ENCODE data around the gene CABLES1.
"Not testable (repeated sequence)": the region's sequence is repeated elsewhere in the genome, so short reads cannot be mapped to it uniquely, and the experiment has no call there.

Gene CABLES1

DNA sequence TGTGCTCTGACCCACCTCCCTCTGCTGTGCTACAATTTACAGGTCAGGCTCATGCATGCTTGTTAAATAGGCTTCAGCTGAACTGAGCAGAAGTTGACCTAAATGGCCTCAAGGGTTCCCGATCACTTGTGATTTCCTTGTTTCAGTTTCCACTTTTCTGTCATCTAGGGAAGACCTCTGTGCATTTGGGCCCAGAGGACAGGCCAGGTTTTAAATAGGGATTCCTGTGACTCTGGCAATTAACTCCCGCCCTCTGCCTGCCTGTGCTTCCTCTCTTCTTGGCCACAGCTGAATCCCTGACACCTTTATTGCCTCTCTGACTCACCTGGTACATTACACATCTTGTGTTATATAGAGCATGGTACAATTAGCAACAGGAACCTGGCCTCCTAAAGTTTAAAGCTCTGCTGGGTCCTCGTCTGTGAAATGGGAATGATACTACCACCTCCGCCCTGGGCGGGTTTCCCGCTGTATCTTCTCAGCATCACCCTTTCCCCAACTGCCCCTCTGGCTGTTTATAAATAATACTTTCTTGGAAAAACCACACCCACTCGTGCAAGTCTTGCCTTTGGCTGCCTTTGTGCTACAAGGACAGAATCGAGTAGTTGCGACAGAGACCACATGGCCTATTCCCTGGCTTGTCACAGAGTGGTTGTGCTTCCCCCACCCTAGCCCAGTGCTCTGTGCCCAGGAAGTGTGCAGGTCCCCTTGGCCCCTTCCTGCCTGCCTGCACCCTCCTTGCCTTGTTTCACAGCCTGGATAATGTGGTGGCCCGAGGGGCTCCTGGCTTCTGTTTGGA, 7.9 kb downstream of the CABLES1 start:
- no peak for DNase-seq

DNA sequence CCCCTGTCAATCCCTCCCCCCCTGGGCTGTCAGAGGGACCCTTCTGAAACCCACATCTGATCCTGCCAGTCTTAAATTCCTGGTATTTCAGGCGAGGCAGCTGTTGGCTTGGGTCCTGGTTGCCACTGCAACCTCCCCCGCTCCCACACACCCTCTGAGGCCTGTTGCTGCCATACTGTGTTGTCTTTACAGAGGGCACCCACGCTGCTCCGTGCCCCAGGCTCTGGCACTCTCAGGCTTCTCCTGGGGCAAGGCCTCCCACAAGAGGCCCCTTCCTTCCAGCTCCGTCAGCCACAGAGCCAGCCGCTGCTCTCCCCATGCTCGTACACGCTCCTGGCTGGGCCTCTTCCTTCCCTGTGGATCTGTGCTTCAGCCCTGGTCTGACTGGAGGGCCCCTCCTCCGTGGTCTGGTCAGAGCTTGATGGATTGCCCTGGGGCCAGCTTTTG, 8.6 kb downstream of the CABLES1 start:
- no peak for DNase-seq

DNA sequence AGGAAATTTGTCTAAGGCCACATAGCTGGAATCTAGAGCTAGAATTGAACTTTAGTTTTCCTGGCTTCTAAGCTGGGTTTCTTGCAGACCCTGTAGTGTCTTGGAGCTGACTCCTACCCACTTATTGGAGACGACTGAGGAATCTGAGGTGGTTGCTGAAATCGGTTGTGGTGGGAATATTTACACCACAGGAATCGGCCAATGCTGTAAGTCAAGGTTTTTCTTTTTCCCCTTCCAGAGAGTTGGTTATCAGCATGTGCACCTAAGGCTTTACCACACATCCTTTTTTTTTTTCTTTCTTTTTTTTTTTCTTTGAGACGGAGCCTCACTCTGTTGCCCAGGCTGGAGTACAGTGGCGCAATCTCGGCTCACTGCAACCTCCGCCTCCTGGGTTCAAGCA, 9.4 kb downstream of the CABLES1 start:
- DNase-seq, result no peak

DNA sequence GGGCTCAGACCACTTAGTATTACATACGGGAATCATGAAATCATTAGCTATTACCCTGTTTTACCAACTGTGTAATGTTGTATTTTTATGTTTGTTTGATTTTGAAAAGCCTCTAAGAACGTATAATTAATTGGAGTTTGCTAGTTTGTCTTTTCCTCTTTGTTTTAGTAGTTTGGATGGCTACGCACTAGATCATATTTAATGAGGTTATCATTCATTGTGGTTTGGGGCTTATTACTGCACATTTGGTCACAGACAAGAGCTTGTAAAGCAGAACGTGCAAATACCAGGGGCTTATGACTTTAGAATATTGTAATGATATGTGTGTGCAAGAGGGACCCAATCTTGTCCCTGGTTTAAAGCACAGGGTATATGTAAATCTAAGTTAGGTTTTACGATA, 10.3 kb downstream of the CABLES1 start:
- no peak for DNase-seq

DNA sequence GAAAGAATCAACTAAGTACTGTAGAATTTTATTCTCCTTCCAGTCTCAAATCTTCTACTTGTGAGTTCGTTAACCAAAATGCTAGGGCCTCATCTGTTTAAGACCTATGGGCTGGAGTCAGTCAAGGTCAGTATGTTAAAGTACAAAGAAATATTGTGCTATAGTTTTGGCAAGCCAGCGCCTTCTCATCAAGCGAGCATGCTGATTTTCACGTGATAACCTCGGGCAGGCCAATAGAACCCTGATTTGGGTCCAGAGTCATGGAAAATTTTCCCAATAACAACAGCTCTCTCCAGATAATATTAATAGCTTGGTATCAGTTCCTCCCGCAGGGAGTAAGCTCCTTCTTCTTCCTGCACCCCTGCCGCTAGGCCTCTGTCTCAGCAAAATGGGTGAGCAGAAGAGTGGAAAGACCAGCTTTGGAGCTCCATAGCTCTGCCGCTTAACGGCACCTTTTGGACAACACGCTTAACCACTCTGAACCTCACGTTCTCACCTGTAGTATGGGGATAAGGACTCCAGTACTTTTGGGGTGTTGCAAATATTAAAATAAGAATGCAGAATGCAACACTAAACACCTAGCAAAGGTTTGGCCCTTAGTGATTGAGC, 11.7 kb downstream of the CABLES1 start:
- no peak for DNase-seq

DNA sequence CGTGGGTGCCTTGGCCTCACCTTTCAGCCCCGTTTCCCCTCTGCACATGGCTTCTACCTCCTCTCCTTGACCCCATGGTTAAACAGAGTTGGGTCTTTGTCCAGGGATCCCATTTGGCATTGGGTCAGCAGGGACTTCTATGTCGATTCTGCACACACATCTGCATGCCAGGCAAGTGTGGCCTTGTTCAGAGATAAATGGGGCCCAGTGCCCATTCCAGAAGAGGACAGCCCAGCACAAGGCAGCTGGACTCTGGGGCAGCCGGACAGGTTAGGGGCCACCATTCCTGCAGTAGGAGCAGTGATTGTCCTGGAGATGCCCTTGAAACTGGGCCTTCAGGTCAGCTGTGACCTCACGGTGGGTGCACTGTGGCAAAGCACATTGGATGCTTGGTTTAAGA, 13.1 kb downstream of the CABLES1 start:
- no peak for DNase-seq

DNA sequence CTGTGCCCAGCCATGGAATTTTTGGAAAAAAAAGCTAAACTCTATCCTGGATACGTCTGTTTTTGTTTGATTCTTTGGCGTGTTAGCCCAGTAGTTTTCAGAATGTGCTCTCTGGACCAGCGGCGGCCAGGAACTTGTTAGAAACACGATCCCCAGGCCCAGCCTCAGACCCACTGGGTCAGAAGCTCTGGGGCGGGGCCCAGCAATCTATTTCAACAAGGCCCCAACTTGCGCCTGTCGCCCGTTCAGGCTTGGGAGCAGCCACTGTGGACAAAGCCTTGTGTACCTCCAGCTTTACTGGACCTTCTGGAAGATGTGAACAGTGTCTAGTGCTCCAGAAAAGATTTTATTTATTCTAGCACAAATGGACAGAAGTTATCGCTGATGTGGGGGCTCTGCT, 14.3 kb downstream of the CABLES1 start:
- DNase-seq, result no peak

DNA sequence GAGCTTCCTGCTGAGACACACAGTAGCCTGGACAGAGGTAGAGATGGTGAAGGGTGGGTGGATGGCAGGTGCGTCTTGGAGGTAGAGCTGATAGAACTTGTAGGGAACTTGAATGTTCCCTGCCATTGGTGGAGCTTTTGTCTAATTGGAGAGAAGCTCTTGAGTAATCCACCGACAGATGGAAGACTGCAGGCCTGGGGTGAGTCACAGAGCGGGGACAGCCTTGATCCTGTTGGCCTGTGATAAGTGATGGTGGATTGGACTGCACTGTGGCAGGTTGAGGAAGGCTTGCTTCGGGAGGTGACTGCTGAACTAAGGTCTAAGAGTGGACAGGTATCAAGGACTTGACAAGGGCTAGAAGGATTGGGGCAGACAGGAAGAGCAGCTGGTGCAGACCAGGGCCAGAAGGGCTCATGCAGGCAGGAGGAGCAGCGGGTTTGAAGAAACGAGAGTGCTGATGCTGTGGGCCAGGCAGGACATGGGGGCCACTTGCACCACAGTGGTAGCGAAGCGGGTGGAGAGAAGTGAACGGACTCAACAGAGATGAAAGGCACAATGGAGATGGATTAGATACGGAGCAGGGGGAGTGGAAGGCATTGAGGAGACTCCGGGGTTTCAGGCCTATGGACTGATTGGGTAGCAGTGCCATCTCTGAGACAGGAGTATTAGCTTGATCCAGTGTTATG, 16.3 kb downstream of the CABLES1 start:
- DNase-seq, result no peak

DNA sequence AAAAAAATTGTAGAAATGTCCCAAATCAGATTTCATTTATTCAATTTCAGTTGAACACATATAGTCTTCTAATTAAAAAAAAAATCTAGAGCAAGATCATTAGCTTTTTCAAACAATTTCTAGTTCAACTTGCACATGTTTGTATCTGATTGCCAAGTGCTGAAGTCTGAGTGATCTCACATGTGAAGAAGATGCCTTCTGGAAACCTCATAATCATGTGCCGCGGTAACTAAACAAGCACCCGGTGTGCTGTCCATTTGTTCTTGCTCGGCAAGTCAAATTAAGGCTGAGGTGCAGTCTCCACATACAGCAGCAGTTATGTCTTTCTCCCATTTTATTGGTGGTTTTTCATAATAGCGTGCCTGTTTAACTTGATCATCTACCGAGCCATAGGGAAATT, 18.7 kb downstream of the CABLES1 start:
- no peak for DNase-seq

DNA sequence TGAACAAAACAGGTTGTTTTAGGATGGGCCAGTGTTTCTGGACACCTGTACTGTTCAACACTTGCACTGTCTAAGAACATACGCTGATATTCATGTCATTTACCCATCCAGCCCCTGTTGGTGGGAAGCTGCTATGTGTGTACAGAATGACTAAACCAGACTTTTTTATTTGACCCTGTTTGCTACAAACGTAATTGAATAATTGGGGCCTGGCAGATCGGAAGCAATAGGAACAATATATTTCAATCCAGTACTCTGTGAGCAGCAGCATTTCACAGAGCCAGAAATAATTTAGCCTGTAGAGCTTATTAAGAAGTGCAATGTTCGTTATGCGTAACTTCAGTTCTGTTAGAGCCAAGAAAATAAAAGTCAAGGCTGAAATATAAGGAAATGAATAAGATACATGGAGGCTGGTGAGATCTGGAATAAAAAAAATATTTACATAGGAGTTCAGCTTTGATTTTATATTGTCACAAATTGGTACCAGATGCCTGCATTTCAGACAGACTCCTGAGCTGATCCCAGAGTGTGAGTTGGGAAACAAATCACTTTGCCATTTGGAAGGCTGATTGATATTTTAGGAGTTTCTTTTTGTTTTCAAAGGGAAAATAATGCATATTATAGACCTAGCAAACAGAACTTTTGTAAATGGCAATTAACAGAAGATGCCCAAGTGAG, 19.7 kb downstream of the CABLES1 start:
- DNase-seq, result no peak

DNA sequence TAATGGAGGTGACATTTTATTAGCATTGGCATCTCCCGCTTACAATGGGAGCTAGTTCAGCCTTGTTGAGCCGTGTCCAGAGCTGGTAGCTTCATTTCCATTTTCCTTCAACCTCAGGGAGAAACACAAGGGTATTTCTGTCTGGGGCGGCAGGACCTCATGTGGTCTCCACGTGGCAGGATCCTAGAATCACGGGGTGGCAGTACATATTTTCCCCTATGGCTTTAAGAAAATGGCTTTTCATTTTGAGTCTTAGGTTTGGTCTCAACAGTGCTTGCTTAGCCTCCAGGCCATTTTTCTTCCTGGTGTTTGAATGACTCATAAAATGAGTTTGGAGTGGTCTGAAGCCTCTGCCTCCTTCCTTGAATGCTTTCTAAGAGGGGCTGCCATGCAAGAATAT, 20.3 kb downstream of the CABLES1 start:
- no peak for DNase-seq

DNA sequence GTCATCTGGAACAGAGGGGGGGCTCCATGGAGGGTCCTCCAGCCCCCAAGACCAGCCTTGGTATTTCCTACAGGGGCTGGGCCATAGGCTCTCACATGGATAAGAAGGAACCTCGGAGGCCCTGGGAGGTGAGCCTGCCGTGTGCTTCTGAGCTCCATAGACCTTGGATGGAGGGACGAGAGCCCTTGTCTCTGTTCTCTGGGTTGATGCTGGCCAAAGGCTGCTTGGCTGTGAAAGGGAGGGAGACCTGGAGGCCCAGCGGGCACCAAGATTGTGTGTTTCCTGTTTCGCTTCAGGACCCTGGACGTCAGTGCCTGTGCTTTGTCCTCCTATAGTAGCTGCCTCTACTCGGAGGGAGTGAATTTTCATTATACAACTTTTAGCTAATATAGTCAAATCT, 20.8 kb downstream of the CABLES1 start:
- no peak for DNase-seq

DNA sequence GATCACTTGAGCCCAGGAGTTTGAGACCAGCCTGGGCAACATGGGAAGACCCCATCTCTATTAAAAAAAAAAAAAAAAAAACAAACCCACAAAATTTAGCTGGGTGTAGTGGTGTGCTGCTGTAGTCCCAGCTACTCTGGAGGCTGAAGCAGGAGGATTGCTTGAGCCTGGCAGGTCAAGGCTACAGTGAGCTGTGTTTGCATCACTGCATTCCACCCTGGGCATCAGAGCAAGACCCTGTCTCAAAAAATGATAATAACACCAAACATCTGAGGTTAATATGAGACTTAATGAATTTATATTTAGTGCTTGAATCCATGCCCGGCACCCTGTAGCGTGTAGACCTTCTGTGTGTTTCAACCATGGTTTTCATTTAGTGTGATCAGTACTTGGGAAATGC, 22.8 kb downstream of the CABLES1 start:
- DNase-seq, result no peak

DNA sequence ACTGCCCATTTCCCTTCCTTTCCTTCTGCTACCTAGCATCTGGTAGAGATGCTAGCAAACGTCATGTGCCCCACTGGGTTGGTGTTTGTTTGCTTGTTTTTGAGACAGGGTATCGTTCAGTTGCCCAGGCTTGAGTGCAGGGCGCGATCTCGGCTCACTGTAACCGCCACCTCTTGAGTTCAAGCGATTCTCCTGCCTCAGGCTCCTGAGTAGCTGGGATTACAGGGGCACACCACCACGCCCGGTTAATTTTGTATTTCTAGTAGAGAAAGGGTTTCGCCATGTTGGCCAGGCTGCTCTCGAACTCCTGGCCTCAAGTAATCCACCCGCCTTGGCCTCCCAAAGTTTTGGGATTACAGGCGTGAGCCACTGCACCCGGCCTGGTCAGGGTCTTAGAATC, 23.6 kb downstream of the CABLES1 start:
- DNase-seq, result not testable (repeated sequence)

DNA sequence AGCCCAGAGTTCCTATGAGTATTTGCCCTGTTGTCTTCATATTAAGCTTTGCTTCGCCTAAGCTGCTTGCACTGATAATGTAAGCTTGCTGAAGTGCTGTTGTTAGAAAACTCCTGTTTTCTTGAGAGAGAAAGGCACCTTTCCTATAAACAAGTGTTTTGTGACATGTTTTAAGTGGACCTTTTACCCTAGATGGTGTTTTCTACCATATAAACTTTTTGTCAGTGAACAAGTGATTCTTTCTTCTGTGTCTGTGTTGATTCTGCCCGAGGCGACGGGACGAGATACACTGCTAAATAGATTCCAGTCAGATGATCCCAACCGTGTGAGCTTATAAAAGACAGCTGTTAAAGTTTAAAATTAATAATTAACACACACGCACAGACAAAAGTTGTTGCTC, 24.1 kb downstream of the CABLES1 start:
- no peak for DNase-seq

DNA sequence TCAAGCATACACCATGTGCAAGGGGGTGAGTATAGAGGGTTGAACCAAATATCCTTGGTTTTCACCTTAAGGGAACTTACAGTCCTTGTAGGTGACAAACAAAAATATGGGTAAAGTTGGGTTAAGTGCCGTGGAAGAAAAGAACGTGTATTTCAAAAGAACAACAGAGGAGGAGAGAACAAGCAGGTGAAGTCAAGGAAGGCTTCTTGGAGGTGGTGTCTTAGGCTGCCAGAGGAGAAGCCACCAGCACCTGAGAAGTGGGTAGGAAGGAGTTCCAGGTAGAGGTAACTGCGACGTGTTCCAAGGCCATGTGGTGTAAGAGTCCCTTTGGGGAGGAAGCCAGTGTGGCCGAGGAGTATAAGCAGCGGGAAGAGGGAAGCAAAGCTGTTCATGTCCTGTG, 27.2 kb downstream of the CABLES1 start:
- DNase-seq, result no peak

DNA sequence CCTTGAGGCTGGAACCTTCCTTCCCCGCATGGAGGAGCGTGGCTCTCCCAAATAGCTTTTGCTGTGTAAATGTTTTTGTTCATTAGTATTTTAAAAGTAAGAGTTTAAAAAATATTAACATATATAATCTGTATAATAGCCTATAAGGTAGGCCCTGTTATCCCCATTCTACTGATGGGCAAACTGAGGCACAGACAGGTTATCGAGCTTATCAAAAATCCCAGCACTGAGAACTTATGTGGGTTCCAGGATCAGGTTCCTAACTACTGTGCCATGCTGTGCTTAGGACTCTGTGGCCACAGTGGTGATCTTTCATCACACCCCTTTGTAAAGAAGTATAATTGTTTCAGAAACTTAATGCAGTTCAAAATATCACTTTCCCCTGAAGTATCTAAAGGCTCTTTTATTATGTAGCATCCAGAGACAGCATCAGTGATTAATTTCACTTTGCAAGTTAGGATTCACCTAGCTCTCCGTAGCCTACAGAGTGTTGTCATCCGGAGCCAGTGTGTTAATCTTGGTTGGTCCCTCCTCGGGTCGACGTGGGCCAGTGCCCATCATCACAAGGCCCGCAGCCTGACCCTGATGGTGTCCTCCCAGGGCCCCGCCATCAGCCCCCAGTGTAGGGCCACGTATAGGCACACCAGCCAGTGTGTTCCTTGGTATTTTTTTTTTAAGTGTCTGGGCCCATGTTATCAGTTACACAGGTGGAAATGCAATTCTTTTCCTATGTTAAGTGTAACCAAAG, 28.7 kb downstream of the CABLES1 start:
- no peak for DNase-seq

DNA sequence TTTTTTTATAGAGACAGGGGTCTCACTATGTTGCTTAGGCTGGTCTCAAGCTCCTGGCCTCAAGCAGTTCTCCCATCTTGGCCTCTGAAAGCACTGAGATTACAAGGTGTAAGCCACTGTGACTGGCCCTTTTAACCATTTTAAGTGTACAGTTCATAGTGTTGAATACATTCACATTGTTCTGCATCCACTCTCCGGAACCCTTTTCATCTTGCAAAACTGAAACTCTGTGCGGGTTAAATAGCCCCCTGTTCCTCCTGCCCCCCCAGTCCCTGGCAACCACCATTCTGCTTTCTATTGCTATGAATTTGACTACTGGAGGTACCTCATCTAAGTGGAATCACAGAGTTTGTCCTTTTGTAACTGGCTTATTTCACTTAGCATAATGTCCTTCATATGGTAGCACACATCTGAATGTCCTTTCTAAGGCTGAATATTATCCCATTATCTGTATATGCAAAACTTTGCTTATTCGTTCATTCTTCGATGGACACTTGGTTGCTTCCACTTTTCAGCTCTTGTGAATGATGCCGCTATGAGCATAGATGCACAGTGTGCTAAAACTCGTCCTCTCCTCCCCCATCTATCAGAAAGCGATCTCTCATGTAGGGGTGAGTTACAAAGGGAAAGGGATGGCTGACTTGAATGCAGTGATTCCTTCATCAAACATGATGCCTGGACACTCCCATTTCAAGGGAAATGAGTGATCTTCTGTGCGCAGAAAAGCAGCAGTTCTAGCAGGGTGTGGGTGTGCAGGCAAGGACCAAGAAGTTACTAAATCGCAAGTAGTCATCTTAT, 30.2 kb downstream of the CABLES1 start:
- DNase-seq, result no peak

DNA sequence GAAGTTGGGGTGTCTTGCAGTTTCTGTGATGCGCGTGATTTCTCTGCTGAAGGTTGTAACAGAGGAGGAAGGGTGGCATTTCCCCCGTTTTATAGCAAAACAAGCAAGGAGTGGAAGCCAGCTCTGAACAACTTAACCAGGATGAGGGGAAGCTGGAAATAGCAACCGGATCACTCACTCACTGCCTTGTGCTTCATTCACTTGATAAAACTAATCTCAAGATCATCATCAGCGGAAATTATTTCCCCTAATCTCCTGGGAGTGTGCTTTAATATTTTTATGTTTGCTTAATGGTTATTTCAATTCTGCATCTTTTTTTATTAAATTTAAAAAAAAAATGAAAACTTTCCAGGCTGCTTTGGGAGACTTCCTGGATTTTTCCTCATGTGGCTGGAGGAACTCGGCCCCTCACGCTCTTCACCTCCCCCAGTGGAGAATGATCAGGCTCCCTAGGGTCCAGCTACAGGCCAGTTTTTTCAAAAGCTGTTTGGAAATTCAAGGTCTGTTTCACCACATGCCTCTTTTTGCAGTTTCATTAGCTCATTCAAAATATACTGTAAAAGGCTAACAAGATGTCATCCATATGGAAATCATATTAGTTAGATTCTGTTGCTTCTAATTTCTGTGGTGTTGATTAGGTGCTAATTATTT, 31.7 kb downstream of the CABLES1 start:
- DNase-seq, result no peak

DNA sequence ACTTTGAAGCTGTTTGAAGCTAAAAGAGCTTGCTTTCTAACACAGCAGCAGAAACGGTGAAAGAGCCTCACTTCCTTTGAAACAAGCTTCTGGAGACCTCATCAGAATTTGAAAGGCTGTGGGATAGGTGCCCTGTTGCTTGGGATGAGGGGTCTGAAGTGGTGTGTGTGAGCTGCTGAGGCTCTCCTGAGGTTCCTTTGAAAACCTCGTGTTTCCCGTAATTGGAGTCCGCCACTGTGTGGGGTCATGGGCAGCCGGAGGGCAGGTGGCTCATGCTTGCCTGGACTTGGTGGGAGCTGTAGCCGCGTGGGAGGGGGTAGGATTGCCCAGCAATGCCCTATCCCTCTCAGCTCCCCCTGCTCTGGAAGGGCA, 34.4 kb downstream of the CABLES1 start:
- DNase-seq, result no peak

DNA sequence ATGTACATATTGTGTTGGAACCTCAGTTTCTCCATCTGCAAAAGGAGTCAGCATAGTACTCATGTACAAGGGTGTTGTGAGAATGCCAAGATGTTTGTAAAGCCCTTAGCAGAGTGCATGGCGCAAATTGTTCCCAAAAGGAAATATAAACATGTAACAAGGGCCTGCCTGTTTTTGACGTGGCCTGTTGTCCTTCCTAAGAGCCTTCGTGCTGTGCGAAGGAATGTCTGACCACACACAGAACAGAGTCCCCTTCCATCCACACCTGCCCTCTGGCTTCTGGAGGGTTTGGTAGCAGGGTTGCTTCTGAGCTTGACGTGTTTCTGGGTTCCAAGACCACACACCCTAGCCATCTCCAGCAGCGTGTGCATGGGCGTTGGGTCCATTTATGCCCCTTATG, 34.9 kb downstream of the CABLES1 start:
- no peak for DNase-seq
